ENCODE results near the gene ZNF367.
"Not testable (repeated sequence)": the region's sequence is repeated elsewhere in the genome, so short reads cannot be mapped to it uniquely, and the experiment has no call there.

The ZNF367 gene

DNA sequence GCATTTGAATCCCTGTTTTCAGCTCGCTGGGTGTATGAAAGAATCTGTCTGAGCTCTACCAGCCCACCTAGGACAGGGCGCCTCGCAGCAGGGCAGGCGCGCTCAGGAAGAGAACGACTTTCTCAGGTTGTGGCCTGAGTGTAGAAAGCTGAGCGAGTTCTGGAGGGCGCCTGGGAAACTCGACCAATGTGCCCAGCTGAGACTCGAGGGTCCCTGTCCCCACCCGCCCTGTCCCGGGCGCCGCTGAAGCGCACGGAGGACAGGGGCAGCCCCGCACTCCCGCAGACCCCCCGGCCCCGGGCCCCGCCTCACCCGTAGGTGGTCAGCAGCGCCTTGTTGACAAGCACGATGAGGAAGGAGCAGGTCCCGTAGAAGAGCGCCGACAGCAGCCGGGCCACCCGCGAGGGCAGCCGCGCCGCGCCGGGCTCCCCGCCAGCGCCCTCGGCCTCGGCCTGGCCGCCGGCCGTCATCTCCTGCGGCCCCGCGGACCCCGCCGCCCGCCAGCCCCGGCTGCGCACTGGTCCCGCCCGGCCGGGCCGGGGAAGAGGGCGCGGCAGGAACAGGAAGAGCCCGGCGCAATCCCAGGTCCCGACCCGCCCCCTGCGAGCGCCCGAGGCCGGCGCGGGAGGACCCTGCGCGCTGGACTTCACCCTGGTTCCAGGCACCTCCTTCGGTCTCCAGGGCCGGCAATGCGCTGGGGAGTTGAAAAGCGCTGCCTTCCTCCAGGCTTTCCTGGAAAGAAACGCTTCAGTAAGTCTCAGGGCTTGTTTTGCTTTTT lies 34.8 kb downstream of the ZNF367 start, which contains the start of gene SLC35D2:
Gene SLC35D2, minus strand, starts transcription at position 547 of the 778 bp plus-strand sequence. Its CDS starts 77 bp downstream, at position 470.
- H3K27ac ChIP-seq (ENCODE audit: low read depth in 2 of 2, low read length in 2 of 2), result peak within 1 kb of the TSS; percentile 75 to 84
- peak within 1 kb of the TSS; percentile 66 to 92 for H3K4me3 ChIP-seq (ENCODE audit: low read length in 2 of 2)
- H3K36me3 ChIP-seq (ENCODE audit: control insufficient read depth in 2 of 2, insufficient read depth in 2 of 2, low read length in 2 of 2), result peaks cover 5 to 6% of the 10 kb centered on the region in 2 donors
- peak within 1 kb of the TSS; percentile 72 to 85 for H3K9ac ChIP-seq (ENCODE audit: low read depth in 1 of 2, low read length in 2 of 2)
- no peaks in the 10 kb centered on the region for H3K27me3 ChIP-seq (ENCODE audit: control insufficient read depth in 2 of 2, insufficient read depth in 2 of 2, low read length in 2 of 2)
- H3K9me3 ChIP-seq (ENCODE audit: control insufficient read depth in 2 of 2, low read length in 2 of 2), result no peaks in the 10 kb centered on the region
- H3K4me1 ChIP-seq (ENCODE audit: control insufficient read depth in 2 of 2, insufficient read depth in 2 of 2, low read length in 2 of 2), result peaks cover 13 to 22% of the 10 kb centered on the region in 2 donors

DNA sequence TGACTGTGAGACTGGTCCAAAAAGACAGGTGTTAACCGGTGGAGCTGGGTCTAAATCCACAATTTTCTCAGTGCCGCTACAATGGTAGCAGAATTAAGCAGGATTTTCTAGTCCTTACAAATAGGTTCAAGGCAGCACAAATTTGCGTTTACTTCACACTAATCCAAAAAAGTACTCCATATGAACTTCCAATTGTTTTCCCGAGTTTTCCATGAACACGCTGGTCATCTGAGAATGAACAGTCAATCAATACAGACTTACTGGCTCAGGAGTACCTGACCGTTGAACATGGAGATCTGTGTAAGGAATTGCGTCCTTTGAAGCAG lies 35.4 kb downstream of the ZNF367 start:
- Histone ChIP-seq H3K4me3 (ENCODE audit: low read length in 2 of 2) (peak overlapping the region; percentile 66 to 92), H3K9ac (ENCODE audit: low read depth in 1 of 2, low read length in 2 of 2) (peak overlapping the region; percentile 72 to 85), H3K27ac (ENCODE audit: low read depth in 2 of 2, low read length in 2 of 2) (peak overlapping the region; percentile 73 to 84), H3K9me3 (ENCODE audit: control insufficient read depth in 2 of 2, low read length in 2 of 2) (no peaks in the 10 kb centered on the region), H3K36me3 (ENCODE audit: control insufficient read depth in 2 of 2, insufficient read depth in 2 of 2, low read length in 2 of 2) (peaks cover 6% of the 10 kb centered on the region in 2 donors), H3K4me1 (ENCODE audit: control insufficient read depth in 2 of 2, insufficient read depth in 2 of 2, low read length in 2 of 2) (peaks cover 15 to 24% of the 10 kb centered on the region in 2 donors), H3K27me3 (ENCODE audit: control insufficient read depth in 2 of 2, insufficient read depth in 2 of 2, low read length in 2 of 2) (no peaks in the 10 kb centered on the region)

DNA sequence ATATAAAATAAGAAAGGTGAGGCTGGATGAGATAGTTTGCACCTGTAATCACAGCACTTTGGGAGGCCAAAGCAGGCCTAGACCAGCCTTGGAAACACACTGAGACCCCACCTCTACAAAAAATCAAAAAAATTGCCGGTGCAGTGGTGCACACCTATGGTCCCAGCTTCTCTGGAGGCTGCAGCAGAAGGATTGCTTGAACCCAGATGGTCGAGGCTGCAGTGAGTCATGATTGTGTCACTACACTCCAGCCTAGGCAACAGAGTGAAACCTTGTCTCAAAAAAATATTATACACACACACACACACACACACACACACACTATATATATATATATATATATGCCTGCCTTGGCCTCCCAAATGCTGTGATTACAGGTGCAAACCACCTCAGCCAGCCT lies 36.0 kb downstream of the ZNF367 start:
- no peaks in the 10 kb centered on the region for H3K9me3 ChIP-seq (ENCODE audit: control insufficient read depth in 2 of 2, low read length in 2 of 2)
- H3K27ac ChIP-seq (ENCODE audit: low read depth in 2 of 2, low read length in 2 of 2), result no peak overlapping the region
- peaks cover 6% of the 10 kb centered on the region in 2 donors for H3K36me3 ChIP-seq (ENCODE audit: control insufficient read depth in 2 of 2, insufficient read depth in 2 of 2, low read length in 2 of 2)
- H3K9ac ChIP-seq (ENCODE audit: low read depth in 1 of 2, low read length in 2 of 2), result peak overlapping the region; percentile 43 to 72
- H3K27me3 ChIP-seq (ENCODE audit: control insufficient read depth in 2 of 2, insufficient read depth in 2 of 2, low read length in 2 of 2), result no peaks in the 10 kb centered on the region
- peak overlapping the region; percentile 66 to 92 for H3K4me3 ChIP-seq (ENCODE audit: low read length in 2 of 2)
- H3K4me1 ChIP-seq (ENCODE audit: control insufficient read depth in 2 of 2, insufficient read depth in 2 of 2, low read length in 2 of 2), result peaks cover 21 to 30% of the 10 kb centered on the region in 2 donors

DNA sequence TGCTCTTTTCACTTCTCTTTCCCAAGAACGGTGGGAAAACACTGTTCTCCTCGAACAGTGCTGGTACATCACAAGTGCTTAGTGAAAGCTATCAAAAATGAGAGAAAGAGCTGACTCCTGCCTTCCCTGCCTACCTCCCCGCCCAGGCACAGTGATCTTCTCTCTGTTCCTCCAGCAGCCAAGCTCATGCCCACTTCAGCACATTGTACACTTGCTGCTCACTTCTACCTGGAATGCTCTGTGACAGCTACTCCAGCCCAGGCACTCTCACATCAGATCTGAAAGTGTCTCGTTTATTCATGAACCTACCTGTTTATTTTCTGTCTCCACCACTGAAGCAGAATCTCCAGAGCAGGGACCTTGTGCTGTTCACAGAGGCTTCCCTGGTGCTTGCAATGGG lies 36.5 kb downstream of the ZNF367 start:
- Histone ChIP-seq H3K9me3 (ENCODE audit: control insufficient read depth in 2 of 2, low read length in 2 of 2) (no peaks in the 10 kb centered on the region), H3K9ac (ENCODE audit: low read depth in 1 of 2, low read length in 2 of 2) (peak overlapping the region; percentile 36 to 43), H3K4me3 (ENCODE audit: low read length in 2 of 2) (peak overlapping the region; percentile 66 to 92), H3K4me1 (ENCODE audit: control insufficient read depth in 2 of 2, insufficient read depth in 2 of 2, low read length in 2 of 2) (peaks cover 21 to 33% of the 10 kb centered on the region in 2 donors), H3K36me3 (ENCODE audit: control insufficient read depth in 2 of 2, insufficient read depth in 2 of 2, low read length in 2 of 2) (peaks cover 6% of the 10 kb centered on the region in 2 donors), H3K27ac (ENCODE audit: low read depth in 2 of 2, low read length in 2 of 2) (no peak overlapping the region), H3K27me3 (ENCODE audit: control insufficient read depth in 2 of 2, insufficient read depth in 2 of 2, low read length in 2 of 2) (no peaks in the 10 kb centered on the region)

DNA sequence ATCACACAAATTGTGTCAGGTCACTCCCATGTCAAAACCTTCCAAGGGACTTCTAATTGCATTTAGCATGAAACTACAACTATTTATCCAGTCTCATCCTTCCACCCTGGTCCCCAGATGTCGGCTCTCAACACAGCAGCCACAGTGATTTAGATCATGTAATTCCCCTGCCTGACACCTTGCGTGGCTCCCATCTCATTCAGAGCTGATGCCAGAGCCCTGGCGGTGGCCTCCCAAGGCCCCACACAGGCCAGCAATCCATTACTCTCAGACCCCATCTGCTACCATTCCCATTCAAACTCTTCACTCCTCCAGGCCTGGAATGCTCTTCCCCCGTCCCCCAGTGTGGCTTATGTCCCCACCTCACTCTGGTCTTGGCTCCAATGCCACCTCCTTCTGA lies 37.0 kb downstream of the ZNF367 start:
- peak overlapping the region in 1 of 2 donors; percentile 36 for H3K9ac ChIP-seq (ENCODE audit: low read depth in 1 of 2, low read length in 2 of 2)
- H3K4me3 ChIP-seq (ENCODE audit: low read length in 2 of 2), result peak overlapping the region in 1 of 2 donors; percentile 24
- no peaks in the 10 kb centered on the region for H3K27me3 ChIP-seq (ENCODE audit: control insufficient read depth in 2 of 2, insufficient read depth in 2 of 2, low read length in 2 of 2)
- H3K27ac ChIP-seq (ENCODE audit: low read depth in 2 of 2, low read length in 2 of 2), result no peak overlapping the region
- H3K36me3 ChIP-seq (ENCODE audit: control insufficient read depth in 2 of 2, insufficient read depth in 2 of 2, low read length in 2 of 2), result peaks cover 6% of the 10 kb centered on the region in 2 donors
- no peaks in the 10 kb centered on the region for H3K9me3 ChIP-seq (ENCODE audit: control insufficient read depth in 2 of 2, low read length in 2 of 2)
- peaks cover 21 to 32% of the 10 kb centered on the region in 2 donors for H3K4me1 ChIP-seq (ENCODE audit: control insufficient read depth in 2 of 2, insufficient read depth in 2 of 2, low read length in 2 of 2)

DNA sequence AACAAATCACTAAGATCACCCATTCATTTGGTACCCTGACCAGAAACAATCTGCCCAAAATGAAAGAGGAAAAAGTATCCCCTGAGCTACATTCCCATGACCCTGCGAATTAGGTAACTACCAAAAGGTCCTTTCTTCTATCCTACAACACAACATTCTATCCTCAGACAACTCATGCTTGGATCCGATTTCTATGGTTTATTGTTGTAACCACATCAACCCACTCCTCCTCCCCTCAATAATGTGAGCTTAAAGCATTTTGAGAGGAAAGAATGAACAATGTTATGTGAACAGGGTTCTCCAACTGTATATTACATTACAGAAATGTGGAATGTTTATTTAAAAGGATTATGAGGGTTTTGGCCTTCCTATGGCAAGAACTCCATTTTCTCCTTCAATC lies 38.7 kb downstream of the ZNF367 start:
- Histone ChIP-seq H3K4me1 (ENCODE audit: control insufficient read depth in 2 of 2, insufficient read depth in 2 of 2, low read length in 2 of 2) (peaks cover 21 to 26% of the 10 kb centered on the region in 2 donors), H3K9me3 (ENCODE audit: control insufficient read depth in 2 of 2, low read length in 2 of 2) (no peaks in the 10 kb centered on the region), H3K9ac (ENCODE audit: low read depth in 1 of 2, low read length in 2 of 2) (no peak overlapping the region), H3K27me3 (ENCODE audit: control insufficient read depth in 2 of 2, insufficient read depth in 2 of 2, low read length in 2 of 2) (no peaks in the 10 kb centered on the region), H3K4me3 (ENCODE audit: low read length in 2 of 2) (no peak overlapping the region), H3K27ac (ENCODE audit: low read depth in 2 of 2, low read length in 2 of 2) (no peak overlapping the region), H3K36me3 (ENCODE audit: control insufficient read depth in 2 of 2, insufficient read depth in 2 of 2, low read length in 2 of 2) (peaks cover 6% of the 10 kb centered on the region in 2 donors)

DNA sequence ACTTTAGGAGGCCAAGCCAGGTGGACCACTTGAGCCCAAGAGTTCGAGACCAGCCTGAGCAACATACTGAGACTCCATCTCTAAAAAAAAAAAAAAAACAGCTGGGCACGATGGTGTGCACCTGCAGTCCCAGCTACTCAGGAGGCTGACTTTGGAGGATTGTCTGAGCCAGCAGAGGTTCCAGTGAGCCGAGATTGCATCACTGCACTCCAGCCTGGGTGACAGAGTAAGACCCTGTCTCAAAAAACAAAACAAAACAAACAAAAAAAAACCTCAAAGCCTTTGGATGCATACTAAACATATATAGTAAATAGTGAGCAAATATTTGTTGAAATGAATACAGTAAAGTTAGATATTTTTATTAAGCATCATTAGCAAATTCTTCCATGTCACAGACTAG lies 40.0 kb downstream of the ZNF367 start:
- Histone ChIP-seq H3K27me3 (ENCODE audit: control insufficient read depth in 2 of 2, insufficient read depth in 2 of 2, low read length in 2 of 2) (no peaks in the 10 kb centered on the region), H3K27ac (ENCODE audit: low read depth in 2 of 2, low read length in 2 of 2) (no peak overlapping the region), H3K4me3 (ENCODE audit: low read length in 2 of 2) (no peak overlapping the region), H3K36me3 (ENCODE audit: control insufficient read depth in 2 of 2, insufficient read depth in 2 of 2, low read length in 2 of 2) (peaks cover 6% of the 10 kb centered on the region in 2 donors), H3K9ac (ENCODE audit: low read depth in 1 of 2, low read length in 2 of 2) (no peak overlapping the region), H3K9me3 (ENCODE audit: control insufficient read depth in 2 of 2, low read length in 2 of 2) (no peaks in the 10 kb centered on the region), H3K4me1 (ENCODE audit: control insufficient read depth in 2 of 2, insufficient read depth in 2 of 2, low read length in 2 of 2) (peaks cover 16 to 22% of the 10 kb centered on the region in 2 donors)

DNA sequence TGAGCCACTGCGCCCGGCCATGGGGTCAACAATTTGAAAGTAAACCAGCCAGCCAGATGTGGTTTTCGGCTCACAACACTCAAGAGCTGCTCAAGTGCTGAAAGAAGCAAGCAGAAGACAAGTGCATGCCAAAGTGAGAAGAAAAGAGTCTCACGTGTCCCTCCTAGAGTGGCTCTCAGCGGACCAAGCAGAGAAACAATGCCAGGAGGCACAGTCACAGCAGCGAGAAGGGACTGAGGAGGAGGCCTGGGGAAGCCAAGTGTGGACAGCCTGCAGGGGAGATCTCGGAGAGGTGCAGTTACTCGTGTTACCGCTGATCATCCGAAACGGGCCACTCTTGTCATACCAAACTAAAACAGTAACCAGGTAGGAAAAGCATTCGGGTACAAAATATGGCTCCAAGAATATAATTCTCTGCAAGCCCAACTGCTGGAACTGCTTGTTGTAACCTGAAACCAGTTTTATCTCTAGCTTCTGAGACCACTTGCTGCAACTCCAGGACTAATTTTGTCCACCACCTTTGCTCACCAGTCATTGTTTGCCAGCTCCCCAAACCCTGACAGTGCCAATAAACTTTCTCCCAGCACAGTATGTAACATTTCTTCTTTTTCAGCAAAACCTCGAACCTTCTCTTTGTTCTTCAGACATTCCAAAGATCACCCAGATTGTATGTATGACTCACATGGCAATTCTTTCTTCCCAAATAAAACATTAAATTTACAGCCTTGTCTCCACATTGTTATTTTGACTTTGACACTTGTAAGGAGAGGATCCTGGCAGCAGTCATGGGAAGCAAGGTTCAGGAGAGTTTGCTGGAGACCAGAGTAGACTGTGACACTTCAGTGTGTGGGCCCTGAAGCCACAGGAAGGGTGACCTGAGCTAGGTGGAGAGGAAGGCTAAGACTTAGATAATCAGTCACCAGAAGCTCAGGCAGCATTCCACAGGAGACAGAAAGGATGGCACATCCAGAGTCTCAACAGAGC lies 41.0 kb downstream of the ZNF367 start:
- Histone ChIP-seq H3K9ac (ENCODE audit: low read depth in 1 of 2, low read length in 2 of 2) (no peak overlapping the region), H3K4me3 (ENCODE audit: low read length in 2 of 2) (no peak overlapping the region), H3K4me1 (ENCODE audit: control insufficient read depth in 2 of 2, insufficient read depth in 2 of 2, low read length in 2 of 2) (peaks cover 13 to 21% of the 10 kb centered on the region in 2 donors), H3K27me3 (ENCODE audit: control insufficient read depth in 2 of 2, insufficient read depth in 2 of 2, low read length in 2 of 2) (no peaks in the 10 kb centered on the region), H3K27ac (ENCODE audit: low read depth in 2 of 2, low read length in 2 of 2) (peak overlapping the region; percentile 41 to 43), H3K36me3 (ENCODE audit: control insufficient read depth in 2 of 2, insufficient read depth in 2 of 2, low read length in 2 of 2) (peaks cover 6% of the 10 kb centered on the region in 2 donors), H3K9me3 (ENCODE audit: control insufficient read depth in 2 of 2, low read length in 2 of 2) (no peaks in the 10 kb centered on the region)

DNA sequence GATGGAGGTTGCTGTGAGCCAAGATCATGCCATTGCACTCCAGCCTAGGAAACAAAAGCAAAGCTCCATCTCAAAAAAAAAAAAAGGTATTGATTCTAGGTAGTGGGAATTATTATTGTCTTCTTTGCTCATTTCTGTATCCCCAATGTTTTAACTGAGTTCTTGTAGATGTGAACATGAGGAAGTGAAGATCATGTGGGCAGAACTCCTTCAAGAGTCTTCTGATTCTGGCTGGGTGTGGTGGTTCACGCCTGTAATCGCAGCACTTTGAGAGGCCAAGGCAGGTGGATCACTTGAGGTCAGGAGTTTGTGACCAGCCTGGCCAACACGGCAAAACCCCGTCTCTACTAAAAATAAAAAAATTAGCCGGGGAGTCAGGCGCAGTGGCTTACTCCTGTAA lies 42.7 kb downstream of the ZNF367 start:
- H3K4me1 ChIP-seq (ENCODE audit: control insufficient read depth in 2 of 2, insufficient read depth in 2 of 2, low read length in 2 of 2), result peaks cover 9 to 11% of the 10 kb centered on the region in 2 donors
- not testable (repeated sequence) for H3K4me3 ChIP-seq (ENCODE audit: low read length in 2 of 2); H3K9ac ChIP-seq (ENCODE audit: low read depth in 1 of 2, low read length in 2 of 2); H3K36me3 ChIP-seq (ENCODE audit: control insufficient read depth in 2 of 2, insufficient read depth in 2 of 2, low read length in 2 of 2); H3K27ac ChIP-seq (ENCODE audit: low read depth in 2 of 2, low read length in 2 of 2); H3K27me3 ChIP-seq (ENCODE audit: control insufficient read depth in 2 of 2, insufficient read depth in 2 of 2, low read length in 2 of 2); H3K9me3 ChIP-seq (ENCODE audit: control insufficient read depth in 2 of 2, low read length in 2 of 2)

DNA sequence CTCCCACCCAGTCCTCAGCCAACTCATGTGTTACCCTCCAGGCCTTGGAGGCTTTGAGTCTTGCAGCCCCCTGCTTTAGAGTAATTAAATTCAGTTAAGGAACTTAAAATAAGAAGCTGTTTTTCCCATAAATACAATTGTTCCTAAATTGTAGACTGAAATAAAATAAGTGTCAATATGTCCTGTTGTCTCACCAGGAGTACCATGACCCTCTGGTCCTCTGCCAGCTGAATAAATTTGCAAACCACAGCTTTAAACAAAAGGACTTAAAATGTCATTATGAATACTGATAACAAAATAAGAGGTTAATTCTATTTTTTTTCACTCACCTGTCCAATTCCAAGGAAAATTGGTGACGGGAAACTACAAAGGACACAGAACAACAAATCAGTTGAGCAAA lies 50.2 kb downstream of the ZNF367 start:
- H3K36me3 ChIP-seq (ENCODE audit: control insufficient read depth in 2 of 2, insufficient read depth in 2 of 2, low read length in 2 of 2), result peaks cover 3 to 11% of the 10 kb centered on the region in 2 donors
- no peaks in the 10 kb centered on the region for H3K27me3 ChIP-seq (ENCODE audit: control insufficient read depth in 2 of 2, insufficient read depth in 2 of 2, low read length in 2 of 2)
- H3K4me3 ChIP-seq (ENCODE audit: low read length in 2 of 2), result no peak overlapping the region
- H3K9me3 ChIP-seq (ENCODE audit: control insufficient read depth in 2 of 2, low read length in 2 of 2), result no peaks in the 10 kb centered on the region
- peaks cover 0 to 2% of the 10 kb centered on the region in 2 donors for H3K4me1 ChIP-seq (ENCODE audit: control insufficient read depth in 2 of 2, insufficient read depth in 2 of 2, low read length in 2 of 2)
- no peak overlapping the region for H3K27ac ChIP-seq (ENCODE audit: low read depth in 2 of 2, low read length in 2 of 2)
- no peak overlapping the region for H3K9ac ChIP-seq (ENCODE audit: low read depth in 1 of 2, low read length in 2 of 2)
